Ishikawa (cell line): ENCODE measurements around the gene CBX3.

Source experiments
- CEBPB ChIP-seq: IDR thresholded peaks from 2 replicates; pipeline ENCODE4 v1.6.1; 2012
- CREB1 ChIP-seq: IDR thresholded peaks from 2 replicates; pipeline ENCODE4 v1.6.1; 2012; ENCODE audit warnings: low read depth
- EGR1 ChIP-seq: IDR thresholded peaks from 2 replicates; pipeline ENCODE4 v1.6.1; 2012
- EP300 ChIP-seq: IDR thresholded peaks from 2 replicates; pipeline ENCODE4 v1.6.1; 2012; ENCODE audit warnings: borderline replicate concordance
- FOXM1 ChIP-seq: IDR thresholded peaks from 2 replicates; pipeline ENCODE4 v1.6.1; 2012; ENCODE audit warnings: low read depth, borderline replicate concordance
- MAX ChIP-seq: IDR thresholded peaks from 2 replicates; pipeline ENCODE4 v1.6.1; 2012
- NFIC ChIP-seq: IDR thresholded peaks from 2 replicates; pipeline ENCODE4 v1.6.1; 2012
- RAD21 ChIP-seq: IDR thresholded peaks from 2 replicates; pipeline ENCODE4 v1.6.1; 2012; ENCODE audit warnings: low read depth
- REST ChIP-seq: IDR thresholded peaks from 2 replicates; pipeline ENCODE4 v1.6.1; 2012; ENCODE audit warnings: low read depth, mild to moderate bottlenecking
- TAF1 ChIP-seq: IDR thresholded peaks from 2 replicates; pipeline ENCODE4 v1.6.1; 2012; ENCODE audit warnings: low read depth, mild to moderate bottlenecking
- TCF12 ChIP-seq: IDR thresholded peaks from 2 replicates; pipeline ENCODE4 v1.6.1; 2012; ENCODE audit warnings: low read depth
- TEAD4 ChIP-seq: IDR thresholded peaks from 2 replicates; pipeline ENCODE4 v1.6.1; 2012
- USF1 ChIP-seq: IDR thresholded peaks from 2 replicates; pipeline ENCODE4 v1.6.1; 2012
- YY1 ChIP-seq: IDR thresholded peaks from 2 replicates; pipeline ENCODE4 v1.6.1; 2012; ENCODE audit warnings: low read depth
- ZBTB7A ChIP-seq: IDR thresholded peaks from 2 replicates; pipeline ENCODE4 v1.6.1; 2012; ENCODE audit warnings: low read depth

Gene CBX3

GRCh38 chr7:26201247-26202018 lies at the start of gene CBX3:
Gene CBX3, plus strand, starts transcription at chr7:26201745. Its CDS starts 1,254 bp downstream, at chr7:26202999.
- TF ChIP-seq YY1 (no peak), TCF12 (no peak; the same call in 1 of the 2 replicates), EP300 (peak; percentile 2; the same call in 1 of the 2 replicates), RAD21 (no peak), REST (no peak), FOXM1 (no peak), USF1 (peak; percentile 5; the same call in 1 of the 2 replicates), ZBTB7A (peak; percentile 29; the same call in 1 of the 2 replicates), CREB1 (no peak), NFIC (peak; percentile 62; the same call in 1 of the 2 replicates), MAX (no peak), TAF1 (peak; percentile 52), TEAD4 (0 out of 2 replicates have a peak, but pooled peaks have one; percentile 10), EGR1 (peak; percentile 75)

DNA sequence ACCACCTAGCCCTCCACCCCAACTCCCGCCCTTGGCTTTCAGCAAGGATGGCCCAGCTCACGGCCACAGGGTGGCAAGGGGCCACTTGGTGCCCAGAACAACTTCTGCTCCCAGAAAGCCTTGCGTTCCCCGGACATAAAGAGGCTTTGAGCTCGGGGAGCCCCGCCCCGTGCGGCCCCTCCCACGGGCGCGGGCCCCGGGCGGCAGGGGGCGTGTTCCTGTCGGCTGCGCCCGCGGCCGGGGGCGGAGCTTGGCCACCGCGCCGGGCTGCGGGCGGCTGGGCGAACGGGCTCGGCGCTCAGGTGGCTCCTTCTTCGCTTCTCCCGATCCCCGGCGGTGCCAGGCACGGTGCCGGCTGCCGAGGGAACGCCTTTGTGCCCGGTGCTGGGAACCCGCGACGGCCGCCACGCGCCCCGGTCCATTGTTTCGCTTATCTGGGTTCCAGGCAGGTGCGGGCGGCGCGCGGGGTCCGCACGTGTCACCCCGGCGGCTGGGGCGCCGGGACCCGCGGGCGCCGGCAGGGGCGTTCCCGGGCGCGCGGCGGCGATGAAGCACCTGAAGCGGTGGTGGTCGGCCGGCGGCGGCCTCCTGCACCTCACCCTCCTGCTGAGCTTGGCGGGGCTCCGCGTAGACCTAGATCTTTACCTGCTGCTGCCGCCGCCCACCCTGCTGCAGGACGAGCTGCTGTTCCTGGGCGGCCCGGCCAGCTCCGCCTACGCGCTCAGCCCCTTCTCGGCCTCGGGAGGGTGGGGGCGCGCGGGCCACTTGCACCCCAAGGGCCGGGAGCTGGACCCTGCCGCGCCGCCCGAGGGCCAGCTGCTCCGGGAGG lies 49.4 kb upstream of the CBX3 start, which contains the start of gene NFE2L3:
NFE2L3 (plus strand) TSS at position 246 of the 829 bp plus-strand sequence; CDS start at position 547, 301 bp downstream.
- no peak for TF ChIP-seq REST
- TF ChIP-seq TAF1: no peak
- no peak for TF ChIP-seq EGR1
- TF ChIP-seq TEAD4: no peak
- TF ChIP-seq ZBTB7A: no peak; the same call in 1 of the 2 replicates
- TF ChIP-seq MAX: 0 out of 2 replicates have a peak, but pooled peaks have one; percentile 27
- TF ChIP-seq FOXM1: no peak

DNA sequence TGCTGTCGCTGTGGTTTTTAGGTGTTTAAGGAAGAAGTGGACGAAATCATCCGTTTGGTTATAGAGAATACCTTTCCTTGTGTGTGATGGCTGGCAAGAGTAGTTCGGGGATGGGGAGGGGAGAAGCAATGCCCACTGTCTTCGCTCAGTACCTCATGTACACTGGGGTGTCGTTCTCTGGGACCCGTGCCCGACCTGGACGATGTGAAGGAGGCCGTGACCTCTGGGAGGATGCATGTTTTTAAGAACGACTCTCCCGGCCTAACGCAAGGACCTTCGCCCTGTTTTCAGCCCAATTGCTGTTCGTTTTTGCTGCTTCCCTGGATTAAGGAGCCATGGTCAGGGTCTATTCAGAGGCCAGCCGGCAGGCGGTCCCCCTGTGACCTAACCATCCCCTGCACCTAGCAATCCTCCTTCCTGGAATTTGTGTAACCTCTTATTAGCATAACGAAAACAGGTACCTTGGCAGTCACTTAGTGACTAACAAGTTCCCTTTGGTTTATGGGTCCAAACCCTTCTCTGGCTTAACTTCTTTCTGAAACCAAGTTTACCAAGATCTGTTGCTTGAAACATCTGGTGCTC lies 48.2 kb upstream of the CBX3 start:
- TF ChIP-seq EP300 (no peak), NFIC (no peak)

DNA sequence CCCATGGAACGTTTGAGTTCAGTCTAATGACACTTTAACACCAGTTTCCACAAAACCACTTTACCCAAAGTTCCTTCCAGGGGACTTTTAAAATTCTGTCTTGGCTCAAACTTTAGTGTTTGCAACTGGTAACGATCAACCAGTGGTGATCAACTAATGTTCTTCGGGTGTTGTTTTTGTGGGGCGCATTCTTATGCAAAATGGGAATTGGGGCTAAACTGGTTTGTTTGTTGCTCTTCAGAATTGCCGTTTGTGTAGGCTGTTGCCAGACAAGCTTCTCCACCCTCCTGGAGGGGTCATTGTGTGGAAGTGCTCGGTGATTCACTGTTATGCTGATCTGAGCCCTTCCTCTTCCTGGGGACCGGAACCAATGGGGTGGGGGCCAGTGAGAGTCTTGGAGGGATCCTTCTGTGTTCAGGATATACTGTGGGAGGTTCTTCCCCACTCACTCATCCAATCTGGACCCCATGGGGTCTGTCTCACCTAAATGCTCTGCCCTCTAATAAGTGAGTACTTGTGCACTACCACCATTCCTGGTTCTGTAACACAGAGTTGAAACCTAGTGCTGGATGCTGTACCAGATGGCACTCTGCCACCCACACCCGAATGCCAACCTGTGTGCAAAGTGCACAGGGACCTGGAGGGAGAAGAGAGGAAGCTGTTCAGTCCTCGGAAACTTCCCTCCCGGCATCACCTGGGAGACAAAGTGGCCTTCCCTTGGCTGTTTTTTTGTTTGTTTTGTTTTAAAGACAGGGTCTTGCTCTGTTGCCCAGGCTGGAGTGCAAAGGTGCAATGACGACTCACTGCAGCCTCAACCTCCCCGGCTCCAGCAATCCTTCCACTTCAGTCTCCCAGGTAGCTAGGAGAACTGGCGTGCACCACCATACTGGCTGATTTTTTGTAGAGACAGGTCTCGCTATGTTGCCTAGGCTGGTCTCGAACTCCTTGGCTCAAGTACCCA lies 47.4 kb upstream of the CBX3 start:
- TF ChIP-seq NFIC: no peak
- TF ChIP-seq CEBPB: no peak
- no peak for TF ChIP-seq FOXM1
- no peak for TF ChIP-seq CREB1
- TF ChIP-seq TEAD4: no peak
- no peak for TF ChIP-seq REST
- no peak for TF ChIP-seq MAX
- no peak for TF ChIP-seq EP300
- no peak for TF ChIP-seq TAF1
- no peak for TF ChIP-seq USF1
- TF ChIP-seq RAD21: no peak
- no peak for TF ChIP-seq YY1
- no peak for TF ChIP-seq ZBTB7A
- no peak for TF ChIP-seq EGR1
